A549 (cell line): ENCODE results near the gene INTS7. TPM values are rescaled to one million over a fixed set of nuclear protein-coding genes. Genes with fewer than 3 reads are reported as not detected.

Experiments used
- ATAC-seq, 2 experiments: fragments of 200-7000 bp in 1 of 2; fragments of >200 bp in 1 of 2; cut with Nextera tagmentation in 1 of 2; cut with Tn5 transposase in 1 of 2; 3 replicates each; pipeline versions ENCODE4 v1.8.0 to v1.9.1; 2018 to 2020; ENCODE audit warnings: mild to moderate bottlenecking in 1 of 2, moderate library complexity in 1 of 2
- CTCF ChIA-PET: fragments of 300-600 bp; sonication (Branson Sonifier 250); formaldehyde crosslinking; extraction: SDS; loops from one replicate; lab custom pipeline; 2021; ENCODE audit warnings: antibody characterized with exemption, inconsistent platforms; lab: Yijun Ruan, JAX
- POLR2A ChIA-PET: fragments of 350-600 bp; formaldehyde crosslinking; extraction: SDS; loops from one replicate; lab custom pipeline; 2021; ENCODE audit warnings: antibody characterized with exemption, inconsistent platforms; lab: Yijun Ruan, JAX
- DNase-seq, 2 experiments: peaks; one replicate each; pipeline versions ENCODE4 v3.0.0 to v3.0.0-alpha.2; 2011 to 2016; ENCODE audit warnings: low read depth in 1 of 2, low spot score in 1 of 2
- FAIRE-seq: peaks from 2 replicates; lab custom pipeline; 2011; peaks lifted over from hg19 to GRCh38; lab: Jason Lieb, UNC
- H3K27ac ChIP-seq, 2 experiments: fragments of >200 bp; sonication (Bioruptor Twin); formaldehyde crosslinking; 3 replicates each; pipeline ENCODE4 v1.5.1; 2016 to 2017
- H3K4me1 ChIP-seq: fragments of >200 bp; sonication (Bioruptor Twin); formaldehyde crosslinking; 3 replicates; pipeline ENCODE4 v1.6.1; 2016
- H3K4me2 ChIP-seq: fragments of >200 bp; sonication (Bioruptor Twin); formaldehyde crosslinking; 3 replicates; pipeline ENCODE4 v1.6.1; 2016
- H3K4me3 ChIP-seq: fragments of >200 bp; sonication (Bioruptor Twin); formaldehyde crosslinking; 3 replicates; pipeline ENCODE4 v1.5.1; 2016
- H3K9me3 ChIP-seq: fragments of >200 bp; sonication (Bioruptor Twin); formaldehyde crosslinking; 3 replicates; pipeline ENCODE4 v1.6.1; 2016
- CBX2 ChIP-seq: fragments of 200-600 bp; sonication (generic); IDR thresholded peaks from 2 replicates; pipeline ENCODE4 v1.6.1; 2016; ENCODE audit warnings: low read depth, mild to moderate bottlenecking, borderline replicate concordance
- CHD4 ChIP-seq: fragments of 200-600 bp; sonication (generic); IDR thresholded peaks from 2 replicates; pipeline ENCODE4 v1.6.1; 2016; ENCODE audit warnings: antibody characterized with exemption, mild to moderate bottlenecking, borderline replicate concordance
- EP300 ChIP-seq, 2 experiments: fragments of >200 bp; sonication (Bioruptor Twin); formaldehyde crosslinking; IDR thresholded peaks; 2 replicates in 1 of 2; 3 replicates in 1 of 2; pipeline ENCODE4 v1.6.1; 2016 to 2017
- ESRRA ChIP-seq: fragments of 150-350 bp; IDR thresholded peaks from 2 replicates; pipeline ENCODE4 v1.6.1; 2014; ENCODE audit warnings: mild to moderate bottlenecking, low read length, borderline replicate concordance
- GATA3 ChIP-seq: IDR thresholded peaks from 2 replicates; pipeline ENCODE4 v1.6.1; 2012; ENCODE audit warnings: borderline replicate concordance
- HDAC2 ChIP-seq: fragments of 200-600 bp; sonication (generic); IDR thresholded peaks from 2 replicates; pipeline ENCODE4 v1.6.1; 2016
- HOXA7 ChIP-seq: fragments of 250-450 bp; sonication (Bioruptor Pico); IDR thresholded peaks from 2 replicates; pipeline ENCODE4 v1.5.0; 2020; ENCODE audit warnings: mild to moderate bottlenecking, moderate library complexity
- KDM1A ChIP-seq: fragments of 200-600 bp; sonication (generic); IDR thresholded peaks from 2 replicates; pipeline ENCODE4 v1.6.1; 2016; ENCODE audit warnings: low read depth, mild to moderate bottlenecking
- KDM5A ChIP-seq: fragments of 200-600 bp; sonication (generic); IDR thresholded peaks from 2 replicates; pipeline ENCODE4 v1.6.1; 2016; ENCODE audit warnings: antibody characterized with exemption, mild to moderate bottlenecking
- MAFK ChIP-seq: fragments of 450-650 bp; IDR thresholded peaks from 2 replicates; pipeline ENCODE4 v1.6.1; 2014; ENCODE audit not compliant: partially characterized antibody
- MAZ ChIP-seq: fragments of 150-350 bp; IDR thresholded peaks from 2 replicates; pipeline ENCODE4 v1.6.1; 2014; ENCODE audit warnings: antibody characterized with exemption, low read depth, low read length, borderline replicate concordance
- NFE2L2 ChIP-seq: fragments of 150-350 bp; conservative IDR thresholded peaks from 2 replicates; pipeline ENCODE4 v1.6.1; 2014; ENCODE audit warnings: low read length
- NPAS2 ChIP-seq: fragments of 250-450 bp; sonication (Bioruptor Pico); IDR thresholded peaks from 2 replicates; pipeline ENCODE4 v1.8.0; 2022; ENCODE audit warnings: mild to moderate bottlenecking, moderate library complexity, borderline replicate concordance
- NR3C1 ChIP-seq: fragments of >200 bp; sonication (Bioruptor Twin); formaldehyde crosslinking; IDR thresholded peaks from 3 replicates; pipeline ENCODE4 v1.6.1; 2017
- POLR2A ChIP-seq: IDR thresholded peaks from 2 replicates; pipeline ENCODE4 v1.6.1; 2012; ENCODE audit warnings: mild to moderate bottlenecking, low read length
- RAD21 ChIP-seq, 2 experiments: fragments of >200 bp in 1 of 2; sonication (Bioruptor Twin) in 1 of 2; formaldehyde crosslinking in 1 of 2; IDR thresholded peaks in 1 of 2; conservative IDR thresholded peaks in 1 of 2; 2 replicates in 1 of 2; 3 replicates in 1 of 2; pipeline ENCODE4 v1.6.1; 2012 to 2018; ENCODE audit warnings: inconsistent platforms in 1 of 2
- SREBF2 ChIP-seq: fragments of 450-650 bp; IDR thresholded peaks from 2 replicates; pipeline ENCODE4 v1.6.1; 2014; ENCODE audit warnings: mild to moderate bottlenecking, moderate library complexity
- TFCP2L1 ChIP-seq: fragments of 250-450 bp; sonication (Bioruptor Pico); IDR thresholded peaks from 2 replicates; pipeline ENCODE4 v1.5.0; 2021; ENCODE audit warnings: mild to moderate bottlenecking
- ZSCAN20 ChIP-seq: fragments of 250-450 bp; sonication (Bioruptor Pico); IDR thresholded peaks from 2 replicates; pipeline ENCODE4 v1.8.0; 2022; ENCODE audit warnings: mild to moderate bottlenecking, moderate library complexity
- WGBS: methylation state at CpG from one replicate; pipeline ENCODE4 v1.1.6; 2017; ENCODE audit errors: missing lambda C conversion rate; 5-methylcytosine and 5-hydroxymethylcytosine counted together
- polyA plus RNA-seq, 4 experiments: library from polyadenylated mRNA; depleted of rRNA in 3 of 4; stranded (reverse); fragments of >200 nt; fragmentation: RNase III in 1 of 4; extraction: RNeasy Plus Mini Kit Qiagen cat#74134 plus additional on column Dnase treatment in 1 of 4; gene quantifications; 2 replicates in 3 of 4; 3 replicates in 1 of 4; pipeline ENCODE4 v1.2.3, GENCODE V29; 2011 to 2017
- TF ChIP-seq, protein P1 (sequence below): fragments of 150-350 bp; IDR thresholded peaks from 2 replicates; pipeline ENCODE4 v1.6.1; 2014; ENCODE audit warnings: low read depth, mild to moderate bottlenecking, low read length
- TF ChIP-seq, protein P2 (sequence below): fragments of >200 bp; sonication (Bioruptor Twin); formaldehyde crosslinking; IDR thresholded peaks from 3 replicates; pipeline ENCODE4 v1.5.1; 2016
- TF ChIP-seq, protein P3 (sequence below): IDR thresholded peaks from 2 replicates; pipeline ENCODE4 v1.6.1; 2012

INTS7 gene
- polyA plus RNA-seq, 2 of the 4 experiments (the other 2 are of a cell fraction): 21.5 to 47.2 TPM

DNA sequence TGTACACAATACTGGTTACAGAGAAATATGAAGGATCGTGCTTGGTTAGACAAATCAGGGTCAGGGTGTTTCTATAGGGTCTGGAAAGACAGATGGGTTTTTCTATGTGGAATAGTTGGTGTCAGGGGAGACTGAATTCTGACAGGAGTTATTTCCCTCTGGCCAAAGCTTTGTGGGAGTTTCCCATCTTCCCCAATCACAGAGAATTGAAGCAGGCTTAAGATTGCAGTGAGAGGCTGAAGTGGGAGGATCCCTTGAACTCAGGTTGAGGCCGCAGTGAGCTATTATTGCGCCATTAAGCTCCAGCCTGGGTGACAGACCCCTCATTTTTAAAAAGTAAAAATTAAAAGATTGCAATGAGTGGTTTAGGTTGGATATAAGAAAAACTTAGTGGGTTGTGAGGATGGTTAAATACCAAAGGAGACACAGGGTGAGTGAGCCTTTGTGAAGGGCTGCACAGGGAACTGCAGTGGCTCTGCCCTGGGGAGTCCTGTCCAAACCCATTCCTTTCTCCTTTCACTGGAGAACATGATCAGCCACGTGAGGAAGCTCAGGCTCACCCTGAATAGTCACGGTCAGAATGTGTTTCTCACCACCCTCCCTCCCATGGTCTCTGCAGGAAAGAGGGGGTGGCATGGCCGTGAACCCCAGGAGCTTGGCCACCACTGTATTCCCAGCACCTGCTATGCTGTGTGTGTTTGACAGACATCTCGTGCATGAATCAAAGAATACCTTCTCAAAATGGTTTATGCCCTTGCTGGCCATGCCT lies 101.2 kb downstream of the INTS7 start:
- WGBS: 73% methylated on average over 7 of the region's 7 CpGs
- H3K27ac ChIP-seq: peak overlapping the region in 1 of 2 experiments; percentile 52; a peak in 2 of 6 replicates
- TF ChIP-seq GATA3 (no peak), NR3C1 (no peak)
- TF ChIP-seq, protein P1, sequence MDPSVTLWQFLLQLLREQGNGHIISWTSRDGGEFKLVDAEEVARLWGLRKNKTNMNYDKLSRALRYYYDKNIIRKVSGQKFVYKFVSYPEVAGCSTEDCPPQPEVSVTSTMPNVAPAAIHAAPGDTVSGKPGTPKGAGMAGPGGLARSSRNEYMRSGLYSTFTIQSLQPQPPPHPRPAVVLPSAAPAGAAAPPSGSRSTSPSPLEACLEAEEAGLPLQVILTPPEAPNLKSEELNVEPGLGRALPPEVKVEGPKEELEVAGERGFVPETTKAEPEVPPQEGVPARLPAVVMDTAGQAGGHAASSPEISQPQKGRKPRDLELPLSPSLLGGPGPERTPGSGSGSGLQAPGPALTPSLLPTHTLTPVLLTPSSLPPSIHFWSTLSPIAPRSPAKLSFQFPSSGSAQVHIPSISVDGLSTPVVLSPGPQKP: no peak
- no peaks in the 10 kb centered on the region for H3K9me3 ChIP-seq
- ChIA-PET POLR2A (no interaction called here), CTCF (interaction anchor here (0.7 to 3.0 kb wide), 4 partner anchors 10 to 236 kb away, joined by 3 to 21 read pairs (median 8); no protein-coding TSS in a partner anchor)
- H3K4me2 ChIP-seq: no peak overlapping the region
- DNase-seq: no peak
- peak; percentile 22 to 44; a peak in 4 of 6 replicates for ATAC-seq
- no peak for FAIRE-seq
- H3K4me3 ChIP-seq: no peak overlapping the region
- peaks cover 8% of the 10 kb centered on the region for H3K4me1 ChIP-seq

DNA sequence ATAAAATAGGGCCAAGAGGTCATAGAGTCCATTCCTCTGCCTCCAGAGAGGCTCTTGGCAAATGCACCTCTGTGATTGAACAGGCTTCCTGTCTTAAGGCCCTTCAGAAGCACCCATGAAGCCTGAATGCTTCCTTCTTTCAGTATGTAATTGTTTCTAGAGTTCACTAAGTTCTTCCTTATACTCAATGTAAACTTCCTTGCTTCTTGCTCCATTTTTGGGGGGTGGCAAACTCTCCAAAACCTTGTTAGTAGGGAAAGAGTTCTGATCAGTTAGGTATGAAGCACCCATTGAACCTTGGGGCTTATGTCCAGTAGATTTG lies 102.5 kb downstream of the INTS7 start:
- POLR2A ChIA-PET: no interaction called here

DNA sequence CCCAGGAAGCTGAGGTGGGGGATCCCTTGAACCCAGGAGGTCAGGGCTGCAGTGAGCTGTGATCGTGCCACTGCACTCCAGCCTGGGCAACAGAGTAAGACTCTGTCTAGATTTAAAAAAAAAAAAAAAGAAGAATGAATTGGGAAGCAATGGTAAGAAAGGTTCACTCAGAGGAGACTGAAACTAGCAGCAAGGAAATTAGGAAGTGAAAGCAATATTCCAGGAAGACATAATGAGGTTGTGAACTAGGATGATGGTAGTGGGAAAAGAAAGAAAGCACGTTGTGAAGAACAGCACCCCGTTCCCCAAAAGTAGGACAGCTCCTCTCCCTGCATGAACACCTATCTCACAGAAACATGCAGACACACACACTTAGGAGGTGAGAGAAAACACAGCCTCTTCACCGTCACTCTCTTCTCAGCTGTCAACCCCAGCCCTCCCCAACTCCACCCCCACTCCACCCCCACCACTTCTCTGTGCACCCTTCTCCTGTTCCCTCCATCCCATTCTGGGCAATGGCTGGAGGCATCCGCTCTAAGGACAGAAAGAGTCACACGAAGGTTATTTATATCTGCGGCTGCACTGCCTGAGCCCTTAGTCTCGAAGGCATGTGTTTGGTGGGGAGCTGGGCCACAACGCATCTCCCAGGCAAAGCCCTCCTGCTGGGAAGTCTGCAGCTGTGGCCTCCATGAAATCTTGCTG lies 103.0 kb downstream of the INTS7 start:
- TF ChIP-seq SREBF2 (no peak), ZSCAN20 (CRISPR knock-in tag) (no peak), EP300 (IDR thresholded peaks at IDR 0.05) (no peak)
- Histone ChIP-seq H3K27ac (peak overlapping the region in 1 of 2 experiments; percentile 52; a peak in 3 of 6 replicates), H3K4me1 (peaks cover 26% of the 10 kb centered on the region), H3K4me3 (no peak overlapping the region), H3K4me2 (no peak overlapping the region), H3K9me3 (no peaks in the 10 kb centered on the region)
- DNase-seq (no peak), ATAC-seq (no peak), FAIRE-seq (no peak)
- CTCF ChIA-PET: interaction anchor here (2.1 to 3.5 kb wide), 2 partner anchors 12 to 234 kb away, joined by 7 to 14 read pairs; no protein-coding TSS in a partner anchor
- POLR2A ChIA-PET: no interaction called here
- 86% methylated on average over 9 of the region's 9 CpGs for WGBS

More for the DNA sequence above, 102.5 kb downstream of the INTS7 start:
- no peak for ATAC-seq
- no peak for FAIRE-seq
- CTCF ChIA-PET: interaction anchor here (2.1 to 3.5 kb wide), 2 partner anchors 12 to 235 kb away, joined by 7 to 14 read pairs; no protein-coding TSS in a partner anchor
- Histone ChIP-seq H3K4me1 (peaks cover 21% of the 10 kb centered on the region), H3K27ac (peak overlapping the region in 1 of 2 experiments; percentile 52; a peak in 3 of 6 replicates), H3K9me3 (no peaks in the 10 kb centered on the region), H3K4me3 (no peak overlapping the region), H3K4me2 (no peak overlapping the region)
- no peak for DNase-seq
- TF ChIP-seq POLR2A (no peak), HDAC2 (no peak), HOXA7 (CRISPR knock-in tag) (no peak), MAFK (no peak), NFE2L2 (no peak), ESRRA (no peak), TFCP2L1 (CRISPR knock-in tag) (no peak), CBX2 (no peak), GATA3 (no peak), KDM5A (no peak), ZSCAN20 (CRISPR knock-in tag) (no peak), SREBF2 (no peak), RAD21 (conservative IDR thresholded peaks at IDR 0.05 in 1 of 2, IDR thresholded peaks at IDR 0.05 in 1 of 2) (no peak), NPAS2 (CRISPR knock-in tag) (no peak), KDM1A (no peak), MAZ (no peak), CHD4 (no peak)
- TF ChIP-seq, protein P2, sequence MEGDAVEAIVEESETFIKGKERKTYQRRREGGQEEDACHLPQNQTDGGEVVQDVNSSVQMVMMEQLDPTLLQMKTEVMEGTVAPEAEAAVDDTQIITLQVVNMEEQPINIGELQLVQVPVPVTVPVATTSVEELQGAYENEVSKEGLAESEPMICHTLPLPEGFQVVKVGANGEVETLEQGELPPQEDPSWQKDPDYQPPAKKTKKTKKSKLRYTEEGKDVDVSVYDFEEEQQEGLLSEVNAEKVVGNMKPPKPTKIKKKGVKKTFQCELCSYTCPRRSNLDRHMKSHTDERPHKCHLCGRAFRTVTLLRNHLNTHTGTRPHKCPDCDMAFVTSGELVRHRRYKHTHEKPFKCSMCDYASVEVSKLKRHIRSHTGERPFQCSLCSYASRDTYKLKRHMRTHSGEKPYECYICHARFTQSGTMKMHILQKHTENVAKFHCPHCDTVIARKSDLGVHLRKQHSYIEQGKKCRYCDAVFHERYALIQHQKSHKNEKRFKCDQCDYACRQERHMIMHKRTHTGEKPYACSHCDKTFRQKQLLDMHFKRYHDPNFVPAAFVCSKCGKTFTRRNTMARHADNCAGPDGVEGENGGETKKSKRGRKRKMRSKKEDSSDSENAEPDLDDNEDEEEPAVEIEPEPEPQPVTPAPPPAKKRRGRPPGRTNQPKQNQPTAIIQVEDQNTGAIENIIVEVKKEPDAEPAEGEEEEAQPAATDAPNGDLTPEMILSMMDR: no peak
- TF ChIP-seq, protein P3, sequence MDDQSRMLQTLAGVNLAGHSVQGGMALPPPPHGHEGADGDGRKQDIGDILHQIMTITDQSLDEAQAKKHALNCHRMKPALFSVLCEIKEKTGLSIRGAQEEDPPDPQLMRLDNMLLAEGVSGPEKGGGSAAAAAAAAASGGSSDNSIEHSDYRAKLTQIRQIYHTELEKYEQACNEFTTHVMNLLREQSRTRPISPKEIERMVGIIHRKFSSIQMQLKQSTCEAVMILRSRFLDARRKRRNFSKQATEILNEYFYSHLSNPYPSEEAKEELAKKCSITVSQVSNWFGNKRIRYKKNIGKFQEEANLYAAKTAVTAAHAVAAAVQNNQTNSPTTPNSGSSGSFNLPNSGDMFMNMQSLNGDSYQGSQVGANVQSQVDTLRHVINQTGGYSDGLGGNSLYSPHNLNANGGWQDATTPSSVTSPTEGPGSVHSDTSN: no peak
